ENCODE measurements around the gene MTFMT.
A peak's percentile ranks its signal among the peaks of the same experiment; 100 is the strongest.

MTFMT gene

DNA sequence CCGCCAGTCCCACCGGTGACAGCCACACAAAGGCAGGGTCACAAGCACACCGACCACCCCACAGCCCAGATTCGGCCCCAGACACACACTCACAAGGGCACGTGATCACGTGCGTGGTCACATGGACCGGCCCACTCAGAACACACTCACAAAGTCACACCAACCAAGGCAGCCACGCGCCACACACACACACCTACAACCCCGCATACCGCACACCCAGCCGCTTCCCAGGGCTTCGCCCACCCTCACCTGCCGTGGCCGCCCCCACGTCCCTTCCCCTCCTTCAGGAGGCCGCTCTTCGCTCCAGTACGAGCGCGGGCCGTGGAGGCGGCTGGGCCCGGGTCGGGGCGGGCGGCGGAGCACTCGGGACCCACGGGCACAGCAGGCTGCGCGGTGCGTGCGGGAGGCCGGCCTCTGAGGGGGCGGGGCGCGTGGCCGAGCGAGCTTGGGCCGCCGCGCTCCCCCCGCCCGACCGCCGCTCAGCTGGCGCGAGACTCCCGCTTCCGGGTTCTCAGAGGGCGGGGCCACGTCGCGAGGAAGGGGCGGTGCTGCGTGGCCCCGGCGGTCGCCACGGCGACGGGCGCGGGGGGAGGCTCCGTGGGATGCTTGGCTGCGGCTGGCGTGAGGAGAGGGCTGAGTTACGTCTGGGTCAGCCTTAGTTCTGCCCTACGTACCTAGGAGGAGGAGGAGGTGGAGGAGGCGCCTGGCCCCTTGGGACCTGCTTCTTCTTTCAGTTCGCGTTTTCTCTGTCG lies 39.8 kb downstream of the MTFMT start, which contains the start of gene SPG21:
TSS of gene SPG21 (minus strand) at position 499 of the 752 bp plus-strand sequence. CDS start 6,345 bp downstream, outside the sequence.
- DNase-seq (ENCODE audit: low read depth), result peak; percentile 94
- TF ChIP-seq, protein P1, sequence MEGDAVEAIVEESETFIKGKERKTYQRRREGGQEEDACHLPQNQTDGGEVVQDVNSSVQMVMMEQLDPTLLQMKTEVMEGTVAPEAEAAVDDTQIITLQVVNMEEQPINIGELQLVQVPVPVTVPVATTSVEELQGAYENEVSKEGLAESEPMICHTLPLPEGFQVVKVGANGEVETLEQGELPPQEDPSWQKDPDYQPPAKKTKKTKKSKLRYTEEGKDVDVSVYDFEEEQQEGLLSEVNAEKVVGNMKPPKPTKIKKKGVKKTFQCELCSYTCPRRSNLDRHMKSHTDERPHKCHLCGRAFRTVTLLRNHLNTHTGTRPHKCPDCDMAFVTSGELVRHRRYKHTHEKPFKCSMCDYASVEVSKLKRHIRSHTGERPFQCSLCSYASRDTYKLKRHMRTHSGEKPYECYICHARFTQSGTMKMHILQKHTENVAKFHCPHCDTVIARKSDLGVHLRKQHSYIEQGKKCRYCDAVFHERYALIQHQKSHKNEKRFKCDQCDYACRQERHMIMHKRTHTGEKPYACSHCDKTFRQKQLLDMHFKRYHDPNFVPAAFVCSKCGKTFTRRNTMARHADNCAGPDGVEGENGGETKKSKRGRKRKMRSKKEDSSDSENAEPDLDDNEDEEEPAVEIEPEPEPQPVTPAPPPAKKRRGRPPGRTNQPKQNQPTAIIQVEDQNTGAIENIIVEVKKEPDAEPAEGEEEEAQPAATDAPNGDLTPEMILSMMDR (IDR thresholded peaks at IDR 0.05; ENCODE audit: low read depth, low read length, missing control alignments), result no peak
- peak within 1 kb of the TSS; percentile 98 for H3K4me3 ChIP-seq (ENCODE audit: low read depth, low read length)

DNA sequence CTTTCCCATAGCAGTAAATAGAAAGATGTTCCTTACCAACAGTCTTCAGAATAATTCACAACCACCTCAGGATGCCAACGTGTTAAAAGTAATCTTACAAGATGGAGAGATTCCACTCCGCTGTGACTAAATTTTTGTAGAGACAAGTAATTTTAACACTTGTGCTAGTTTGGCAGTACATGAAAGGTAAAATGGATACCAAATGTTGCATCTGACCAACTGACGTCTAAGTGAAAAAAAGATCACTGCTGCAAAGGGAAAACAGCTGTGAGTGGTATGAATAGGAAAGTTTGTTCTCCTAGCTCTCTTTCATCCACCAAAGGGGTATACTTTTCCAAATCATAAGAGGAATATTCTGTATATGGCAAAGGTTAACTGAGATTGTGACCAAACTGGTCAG lies 42.3 kb downstream of the MTFMT start:
- no peak for DNase-seq (ENCODE audit: low read depth)
- TF ChIP-seq, protein P1 (IDR thresholded peaks at IDR 0.05; ENCODE audit: low read depth, low read length, missing control alignments), result no peak
- H3K4me3 ChIP-seq (ENCODE audit: low read depth, low read length), result no peak overlapping the region

DNA sequence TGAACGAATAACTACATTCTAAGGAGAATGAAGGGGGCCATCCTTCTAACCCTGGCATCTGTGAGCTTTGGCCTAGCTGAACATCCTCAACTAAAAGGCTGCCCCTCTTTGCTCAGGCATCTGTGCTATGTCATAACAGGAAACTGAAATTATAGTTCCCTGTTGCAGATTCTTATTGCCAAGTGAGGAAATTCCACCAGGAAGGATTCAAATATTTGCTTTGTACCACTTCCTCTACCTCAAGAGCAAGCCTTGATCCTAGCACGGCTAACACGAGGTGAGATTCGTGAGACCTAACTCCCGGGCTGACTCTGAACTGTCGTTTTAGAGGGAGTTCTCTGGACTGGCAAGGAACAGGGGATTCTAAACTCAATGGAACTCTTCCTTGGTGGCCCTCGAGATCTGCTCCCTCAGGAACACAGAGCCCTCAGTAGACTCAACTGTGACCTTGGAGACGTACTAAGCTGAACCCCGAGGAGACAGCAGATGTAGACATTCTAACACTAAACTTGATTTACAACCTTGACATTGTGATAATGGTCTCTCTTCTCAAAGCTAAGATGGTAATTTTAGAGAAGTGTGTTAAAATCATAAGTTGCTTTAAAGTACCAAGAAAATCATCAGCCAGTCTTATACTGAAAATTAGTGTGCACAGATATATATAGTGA lies 43.9 kb downstream of the MTFMT start:
- DNase-seq (ENCODE audit: low read depth), result no peak
- no peak overlapping the region for H3K4me3 ChIP-seq (ENCODE audit: low read depth, low read length)
- TF ChIP-seq, protein P1 (IDR thresholded peaks at IDR 0.05; ENCODE audit: low read depth, low read length, missing control alignments), result no peak

DNA sequence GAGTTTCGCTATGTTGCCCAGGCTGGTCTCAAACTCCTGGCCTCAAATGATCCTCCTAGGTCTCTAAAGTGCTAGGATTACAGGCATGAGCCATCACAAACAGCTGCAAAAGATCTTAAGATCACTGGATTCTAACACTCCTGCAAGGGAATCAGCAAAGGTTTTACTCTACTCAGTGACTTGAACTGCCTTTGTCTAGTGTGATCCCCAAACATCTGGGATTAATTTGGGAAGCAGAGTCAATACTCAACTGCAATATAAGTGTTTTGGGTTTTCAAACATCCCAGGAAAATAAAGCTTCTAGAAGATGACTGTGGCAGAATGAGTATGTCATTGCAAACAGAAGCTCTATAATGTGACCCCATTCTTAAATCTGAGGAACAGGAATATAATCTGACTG lies 47.0 kb downstream of the MTFMT start:
- DNase-seq (ENCODE audit: low read depth), result no peak
- TF ChIP-seq, protein P1 (IDR thresholded peaks at IDR 0.05; ENCODE audit: low read depth, low read length, missing control alignments), result no peak
- H3K4me3 ChIP-seq (ENCODE audit: low read depth, low read length), result no peak overlapping the region

DNA sequence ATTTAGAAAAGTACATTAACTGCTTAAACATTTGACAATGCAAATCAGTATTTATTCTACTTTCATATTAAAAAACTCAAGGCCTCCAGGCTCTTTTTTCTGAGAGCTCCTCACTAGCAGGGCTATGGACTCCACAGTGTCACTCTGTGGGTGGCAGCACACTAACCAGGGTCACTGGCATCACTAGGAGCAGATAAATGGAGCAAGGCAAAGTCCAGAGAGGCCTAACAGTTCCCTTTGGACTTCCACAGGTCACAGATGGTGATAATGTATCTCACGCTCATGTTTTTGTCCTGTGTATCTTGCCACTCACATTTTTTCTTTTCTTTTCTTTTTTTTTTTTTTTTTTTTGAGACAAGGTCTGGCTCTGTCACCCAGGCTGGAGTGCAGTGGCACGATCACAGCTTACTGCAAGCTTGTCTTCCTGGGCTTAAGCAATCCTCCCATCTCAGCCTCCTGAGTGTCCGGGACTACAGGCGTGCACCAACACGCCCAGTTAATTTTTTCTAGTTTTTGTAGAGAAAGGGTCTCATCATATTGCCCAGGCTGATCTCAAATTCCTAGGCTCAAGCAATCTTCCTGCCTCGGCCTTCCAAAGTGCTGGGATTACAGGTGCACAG lies 47.5 kb downstream of the MTFMT start:
- no peak overlapping the region for H3K4me3 ChIP-seq (ENCODE audit: low read depth, low read length)
- no peak for DNase-seq (ENCODE audit: low read depth)
- TF ChIP-seq, protein P1 (IDR thresholded peaks at IDR 0.05; ENCODE audit: low read depth, low read length, missing control alignments), result no peak

DNA sequence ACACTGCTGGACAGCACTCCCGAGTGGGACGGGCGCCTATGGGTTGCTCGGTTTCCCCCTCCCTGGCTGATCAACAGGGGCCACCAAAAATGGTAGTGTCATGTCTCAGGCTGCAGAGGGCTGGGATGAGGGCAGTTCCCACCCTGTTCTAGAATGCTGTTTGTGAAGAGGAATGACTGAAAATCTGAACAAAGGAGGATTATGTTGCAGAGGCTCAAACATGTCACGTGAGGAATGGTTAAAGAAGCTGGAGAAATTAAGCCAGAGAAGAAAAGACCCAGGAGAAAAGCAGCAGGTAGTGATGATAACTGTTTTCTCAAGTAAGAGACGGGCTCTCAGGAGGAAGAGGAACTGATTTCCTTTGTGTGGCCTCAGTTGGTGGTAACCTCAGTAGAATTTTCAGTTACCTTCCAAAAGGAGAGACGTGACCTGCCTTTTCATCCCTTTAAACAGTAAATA lies 50.2 kb downstream of the MTFMT start:
- no peak for DNase-seq (ENCODE audit: low read depth)
- TF ChIP-seq, protein P1 (IDR thresholded peaks at IDR 0.05; ENCODE audit: low read depth, low read length, missing control alignments), result no peak
- H3K4me3 ChIP-seq (ENCODE audit: low read depth, low read length), result no peak overlapping the region

Measured in GM12864 (cell line).